ENCODE measurements around the gene SMAGP. TPM values are rescaled to one million over a fixed set of nuclear protein-coding genes. Genes with fewer than 3 reads are reported as not detected.
A peak's percentile ranks its signal among the peaks of the same experiment; 100 is the strongest.

The SMAGP gene
- total RNA-seq, 1 donor from 2014 or later: 31.3 TPM

- Histone ChIP-seq H3K36me3 (peaks cover 11% of the 10 kb centered on the region), H3K9me3 (no peaks in the 10 kb centered on the region), H3K4me1 (no peaks in the 10 kb centered on the region), H3K27ac (no peak overlapping the region), H3K27me3 (ENCODE audit: low read depth) (no peaks in the 10 kb centered on the region), H3K4me3 (no peak overlapping the region)
- no peak for DNase-seq
- no peak for ATAC-seq
- TF ChIP-seq CTCF (IDR thresholded peaks at IDR 0.05): no peak
- intact Hi-C loops (cut with DNase I): no loop called here
Measured at GRCh38 chr12:51200156-51200555, 70.1 kb downstream of the SMAGP start.

DNA sequence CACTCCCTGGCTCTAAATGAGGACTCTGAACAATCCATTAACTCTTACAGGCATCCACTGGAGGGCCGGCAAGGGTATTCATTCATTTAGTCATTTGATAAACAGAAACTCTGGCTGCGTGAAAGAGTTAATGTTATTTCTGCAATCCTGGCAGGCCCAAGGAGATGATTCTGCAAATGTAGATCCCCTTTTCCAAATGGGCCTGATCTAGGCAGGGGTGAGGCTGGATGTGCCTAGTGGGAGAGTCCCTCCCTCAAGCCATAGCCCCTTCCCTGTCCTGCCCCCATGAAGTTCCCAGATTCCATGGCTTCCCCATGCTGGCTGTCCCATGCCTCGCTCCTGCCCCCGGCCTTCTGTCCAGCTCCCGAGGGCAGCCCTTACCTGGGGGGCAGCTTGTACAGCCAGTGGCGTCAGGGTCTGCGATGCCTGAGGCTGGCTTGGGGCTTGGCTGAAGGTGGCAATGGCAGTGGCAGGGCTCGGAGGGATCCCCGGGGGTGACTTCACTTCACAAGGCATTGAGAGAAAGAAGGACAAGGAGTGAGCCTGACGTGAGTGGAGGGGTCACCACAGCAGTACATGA lies 70.8 kb downstream of the SMAGP start:
- no peaks in the 10 kb centered on the region for H3K27me3 ChIP-seq (ENCODE audit: low read depth)
- TF ChIP-seq CTCF (IDR thresholded peaks at IDR 0.05): no peak
- intact Hi-C loops (cut with DNase I): no loop called here
- no peak for ATAC-seq
- H3K4me3 ChIP-seq: no peak overlapping the region
- H3K4me1 ChIP-seq: no peaks in the 10 kb centered on the region
- H3K27ac ChIP-seq: no peak overlapping the region
- H3K36me3 ChIP-seq: peaks cover 11% of the 10 kb centered on the region
- H3K9me3 ChIP-seq: no peaks in the 10 kb centered on the region
- no peak for DNase-seq

DNA sequence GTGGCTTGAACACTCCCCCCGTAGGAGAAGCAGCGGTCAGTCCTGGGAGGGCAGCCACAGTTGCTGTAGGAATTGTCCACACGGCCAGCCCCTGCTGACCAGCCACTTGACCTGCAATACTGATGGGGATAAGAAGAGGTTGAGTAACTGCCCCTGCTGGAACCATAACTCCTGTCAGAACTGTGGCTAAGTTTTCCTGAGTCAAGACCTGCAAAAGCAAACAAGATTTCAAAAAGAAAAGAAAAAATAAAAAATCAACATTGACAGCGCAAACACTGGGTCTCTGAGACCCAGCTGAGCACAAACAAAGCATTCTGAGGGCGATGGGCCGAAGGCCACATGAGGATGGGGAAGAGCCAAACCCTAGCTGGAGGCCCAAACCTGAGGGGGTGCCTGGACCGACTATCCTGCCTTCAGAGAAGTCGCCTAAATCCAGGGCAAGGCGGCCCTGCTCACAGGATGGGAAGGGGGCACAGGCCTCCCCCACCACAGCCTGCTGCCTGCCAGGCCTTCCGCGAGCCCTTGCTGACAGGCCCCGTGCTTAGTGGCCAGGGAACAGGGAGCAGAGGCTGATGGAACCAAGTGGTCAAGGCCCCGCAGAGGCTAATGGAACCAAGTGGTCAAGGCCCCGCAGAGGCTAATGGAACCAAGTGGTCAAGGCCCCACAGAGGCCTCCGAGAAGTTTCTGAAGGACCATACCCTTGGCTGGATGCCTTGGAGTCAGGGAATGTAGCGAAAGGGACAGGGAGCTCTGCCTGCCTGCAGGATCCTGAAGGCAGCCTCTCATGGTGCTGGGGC lies 71.4 kb downstream of the SMAGP start:
- DNase-seq (no peak), ATAC-seq (no peak)
- H3K27me3 ChIP-seq (ENCODE audit: low read depth): no peaks in the 10 kb centered on the region
- no peak overlapping the region for H3K4me3 ChIP-seq
- no peaks in the 10 kb centered on the region for H3K9me3 ChIP-seq
- no peak overlapping the region for H3K27ac ChIP-seq
- no peaks in the 10 kb centered on the region for H3K4me1 ChIP-seq
- peaks cover 8% of the 10 kb centered on the region for H3K36me3 ChIP-seq
- intact Hi-C loops (cut with DNase I): no loop called here
- no peak for TF ChIP-seq CTCF (IDR thresholded peaks at IDR 0.05)

DNA sequence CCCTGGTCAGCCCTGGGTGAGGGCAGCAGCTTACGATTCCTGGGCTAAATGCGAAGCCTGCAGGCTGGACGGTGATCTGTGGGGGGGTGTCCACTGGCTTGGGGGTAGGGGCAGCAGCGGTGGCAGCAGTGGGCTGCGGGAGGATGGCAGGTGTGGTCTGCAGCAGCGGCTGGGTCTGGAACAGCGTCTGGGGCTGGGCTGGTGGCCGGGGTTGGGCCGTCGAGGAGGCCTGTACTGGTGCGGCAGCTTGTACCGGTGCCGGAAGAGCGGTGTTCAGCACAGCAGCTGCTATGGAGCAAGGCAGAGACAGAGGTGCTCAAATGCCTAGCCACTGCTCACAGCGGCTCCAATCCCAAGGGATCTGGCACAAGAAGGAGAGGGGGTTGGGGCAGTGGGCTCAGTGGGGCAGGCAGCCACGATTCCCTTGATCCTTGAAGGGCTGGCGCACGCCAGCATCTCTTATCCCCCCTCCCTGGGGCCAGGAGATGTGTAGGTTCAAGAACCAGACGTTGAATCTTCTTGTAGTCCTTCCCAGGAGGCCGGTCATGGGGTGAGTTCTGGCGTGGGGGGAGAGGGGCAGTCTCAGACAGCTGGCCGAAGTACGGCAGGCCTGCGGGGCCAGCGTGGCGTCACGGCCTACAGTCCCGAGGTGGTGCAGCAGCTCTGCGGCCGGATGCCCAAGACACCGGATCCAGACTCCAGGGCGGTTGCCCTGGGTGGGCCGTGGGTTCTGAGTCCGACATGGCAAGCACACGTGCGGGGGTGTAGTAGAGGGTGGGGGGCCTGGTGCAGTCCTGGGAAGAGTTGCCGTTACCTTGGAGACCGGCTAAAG lies 72.3 kb downstream of the SMAGP start:
- Histone ChIP-seq H3K27me3 (ENCODE audit: low read depth) (no peaks in the 10 kb centered on the region), H3K36me3 (peaks cover 4% of the 10 kb centered on the region), H3K9me3 (no peaks in the 10 kb centered on the region), H3K4me1 (no peaks in the 10 kb centered on the region), H3K27ac (no peak overlapping the region), H3K4me3 (no peak overlapping the region)
- TF ChIP-seq CTCF (IDR thresholded peaks at IDR 0.05): no peak
- intact Hi-C loops (cut with DNase I): no loop called here
- ATAC-seq (peak in 1 of 2 donors; percentile 14), DNase-seq (no peak)

- Histone ChIP-seq H3K27me3 (ENCODE audit: low read depth) (no peaks in the 10 kb centered on the region), H3K9me3 (no peaks in the 10 kb centered on the region), H3K27ac (no peak overlapping the region), H3K36me3 (peaks cover 6% of the 10 kb centered on the region), H3K4me3 (no peak overlapping the region), H3K4me1 (no peaks in the 10 kb centered on the region)
- intact Hi-C loops (cut with DNase I): no loop called here
- DNase-seq (no peak), ATAC-seq (no peak)
- TF ChIP-seq CTCF (IDR thresholded peaks at IDR 0.05): no peak
Measured at GRCh38 chr12:51196547-51196946, 73.7 kb downstream of the SMAGP start.
